NCI-H1105 treated with DMSO at 0.1 percent for 48 hours (cell line): ENCODE data around the gene GTF2F2.
"Not testable (repeated sequence)": the region's sequence is repeated elsewhere in the genome, so short reads cannot be mapped to it uniquely, and the experiment has no call there.

ENCODE experiments used
- DNase-seq: peaks from one replicate; lab custom pipeline; 2025; lab: John Stamatoyannopoulos, UW

GTF2F2 gene

GRCh38 chr13:45180303-45180702, 60.0 kb downstream of the GTF2F2 start:
- no peak for DNase-seq

GRCh38 chr13:45180713-45181601, 60.6 kb downstream of the GTF2F2 start:
- no peak for DNase-seq

GRCh38 chr13:45184693-45185092, 64.4 kb downstream of the GTF2F2 start:
- DNase-seq = no peak

- no peak for DNase-seq
Measured at GRCh38 chr13:45185286-45185685, 65.0 kb downstream of the GTF2F2 start.

- DNase-seq = not testable (repeated sequence)
Measured at GRCh38 chr13:45189077-45189476, 68.8 kb downstream of the GTF2F2 start.

GRCh38 chr13:45189511-45189910, 69.2 kb downstream of the GTF2F2 start:
- not testable (repeated sequence) for DNase-seq

GRCh38 chr13:45191874-45192273, 71.6 kb downstream of the GTF2F2 start:
- no peak for DNase-seq

- no peak for DNase-seq
Measured at GRCh38 chr13:45194081-45194939, 74.0 kb downstream of the GTF2F2 start.

- no peak for DNase-seq
Measured at GRCh38 chr13:45195421-45195820, 75.1 kb downstream of the GTF2F2 start.

GRCh38 chr13:45196096-45196495, 75.8 kb downstream of the GTF2F2 start:
- DNase-seq = no peak

- DNase-seq = no peak
Measured at GRCh38 chr13:45196622-45197021, 76.3 kb downstream of the GTF2F2 start.

GRCh38 chr13:45198041-45198440, 77.7 kb downstream of the GTF2F2 start:
- DNase-seq = no peak

- DNase-seq = no peak
Measured at GRCh38 chr13:45198924-45199323, 78.6 kb downstream of the GTF2F2 start.

- no peak for DNase-seq
Measured at GRCh38 chr13:45199711-45200110, 79.4 kb downstream of the GTF2F2 start.

GRCh38 chr13:45200701-45201232, 80.5 kb downstream of the GTF2F2 start, which contains the start of gene KCTD4:
TSS of gene KCTD4 (minus strand) at chr13:45201045. CDS start at chr13:45194567, 6,478 bp downstream.
- DNase-seq = no peak

GRCh38 chr13:45205124-45205523, 84.8 kb downstream of the GTF2F2 start:
- DNase-seq = no peak

GRCh38 chr13:45206340-45206739, 86.0 kb downstream of the GTF2F2 start:
- DNase-seq = no peak

- peak; percentile 69 for DNase-seq
Measured at GRCh38 chr13:45207319-45207718, 87.0 kb downstream of the GTF2F2 start.

GRCh38 chr13:45208132-45208531, 87.8 kb downstream of the GTF2F2 start:
- no peak for DNase-seq

- no peak for DNase-seq
Measured at GRCh38 chr13:45209229-45209628, 88.9 kb downstream of the GTF2F2 start.

- no peak for DNase-seq
Measured at GRCh38 chr13:45215392-45216077, 95.2 kb downstream of the GTF2F2 start.

GRCh38 chr13:45216193-45216592, 95.9 kb downstream of the GTF2F2 start:
- no peak for DNase-seq
